ENCODE data around the gene TUBB4B.

TUBB4B gene

DNA sequence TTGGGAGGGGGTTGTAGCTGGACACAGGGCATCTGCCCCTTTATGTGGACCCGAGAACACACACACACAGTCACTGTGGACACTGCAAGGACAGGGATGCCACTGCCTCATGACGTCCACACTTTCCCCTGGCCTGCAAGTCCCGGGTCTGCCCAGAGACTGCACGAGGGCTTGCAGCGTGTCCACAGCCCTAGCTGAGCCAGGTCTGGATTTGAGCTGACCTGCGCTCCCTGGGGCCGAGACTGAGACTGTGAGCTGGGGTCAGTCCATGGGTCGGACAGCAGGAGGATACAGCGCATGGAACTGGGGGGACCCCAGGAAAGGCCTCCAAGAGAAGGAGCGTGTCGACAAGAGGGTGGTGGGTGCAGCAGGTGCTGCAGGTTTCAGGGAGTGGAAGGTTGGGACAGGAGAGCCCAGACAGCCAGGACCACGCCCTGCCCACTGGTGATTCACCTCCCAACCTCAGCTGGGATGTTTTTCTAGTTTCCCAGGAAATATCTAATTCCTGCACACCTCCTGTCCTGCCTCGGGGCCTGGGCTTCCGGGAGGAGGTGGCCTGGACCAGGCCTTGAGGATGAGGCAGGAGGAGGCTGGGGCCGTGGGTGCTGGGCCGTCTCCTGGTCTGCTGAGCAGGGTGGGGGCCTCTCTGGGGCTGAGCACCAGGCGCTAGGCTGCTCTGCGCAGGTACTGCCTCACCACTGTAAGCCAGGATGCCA is 14.6 kb upstream of the TUBB4B start:
- no peak for DNase-seq

DNA sequence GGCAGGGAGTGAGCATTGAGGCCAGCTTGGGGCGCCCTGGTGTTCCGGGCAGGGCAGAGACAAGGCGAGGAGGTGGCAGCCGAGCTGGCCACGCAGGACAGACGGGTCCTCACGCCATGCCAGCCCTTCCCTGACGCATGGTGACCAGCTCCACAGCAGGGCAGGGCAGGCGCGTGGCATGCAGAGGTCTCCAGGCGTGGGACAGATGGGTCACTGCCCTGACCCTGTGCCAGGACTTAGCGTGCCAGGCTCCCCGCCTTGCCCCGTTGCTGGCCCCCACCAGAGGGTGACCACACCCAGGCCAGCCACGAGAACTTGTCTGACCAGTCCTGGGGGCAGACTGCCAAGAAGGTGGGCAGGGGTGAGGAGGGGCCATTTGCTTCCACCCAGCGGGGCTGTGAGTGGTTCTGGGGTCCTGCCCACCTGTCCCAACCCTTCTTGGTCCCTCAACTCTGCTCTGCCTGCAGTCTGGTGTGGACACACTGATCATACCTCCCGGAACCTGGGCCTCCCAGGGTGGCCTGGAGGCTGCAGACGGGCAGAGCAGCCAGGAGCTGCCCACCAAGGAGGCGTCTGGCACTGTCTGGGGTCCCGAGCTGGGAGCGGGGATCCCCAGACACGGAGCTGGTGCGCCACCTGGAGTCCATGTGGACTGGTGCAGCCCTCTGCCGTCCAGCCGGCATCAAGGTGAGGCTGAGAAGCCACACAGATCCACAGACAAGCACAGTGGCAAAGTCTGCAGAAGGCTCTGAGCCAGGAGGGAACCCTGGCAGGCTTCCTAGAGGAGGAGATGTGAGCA is 13.8 kb upstream of the TUBB4B start, which contains the start of gene RNF224:
Gene RNF224 (plus strand): TSS at position 449 of the 799 bp plus-strand sequence. CDS start 834 bp downstream, outside the sequence.
- DNase-seq = peak; percentile 74

DNA sequence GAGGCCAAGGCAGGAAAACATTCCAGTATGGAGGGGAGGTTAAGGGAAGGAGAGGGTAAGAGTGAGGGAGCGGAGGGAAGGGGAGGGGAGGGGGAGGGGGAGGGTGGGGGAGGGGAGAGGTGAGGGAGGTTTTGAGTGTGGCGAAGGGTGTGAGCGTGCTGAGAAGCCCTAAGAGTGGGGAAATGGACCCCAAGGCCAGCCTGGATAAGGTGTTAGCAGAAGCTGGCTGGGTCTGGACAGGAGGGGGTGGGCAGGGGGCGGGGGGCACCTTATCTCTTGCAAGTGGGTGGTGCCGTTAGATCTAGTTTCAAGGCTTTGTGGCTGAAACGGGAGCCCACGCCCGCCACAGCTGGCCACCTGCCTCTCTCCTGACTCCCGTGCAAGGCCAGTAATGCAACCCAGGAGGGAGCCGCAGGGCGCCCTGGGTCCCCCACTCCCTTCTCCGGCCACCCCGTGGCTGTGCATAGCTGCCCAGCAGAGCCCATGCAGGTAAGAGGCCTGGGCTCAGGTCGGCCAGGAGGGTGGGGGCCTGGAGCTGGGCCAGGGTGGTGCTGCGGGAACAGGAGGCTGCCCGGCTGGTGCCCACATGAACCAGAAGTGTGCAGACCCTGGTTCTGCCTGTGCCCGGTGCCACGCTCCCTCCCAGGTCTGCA is 13.1 kb upstream of the TUBB4B start:
- DNase-seq = no peak

DNA sequence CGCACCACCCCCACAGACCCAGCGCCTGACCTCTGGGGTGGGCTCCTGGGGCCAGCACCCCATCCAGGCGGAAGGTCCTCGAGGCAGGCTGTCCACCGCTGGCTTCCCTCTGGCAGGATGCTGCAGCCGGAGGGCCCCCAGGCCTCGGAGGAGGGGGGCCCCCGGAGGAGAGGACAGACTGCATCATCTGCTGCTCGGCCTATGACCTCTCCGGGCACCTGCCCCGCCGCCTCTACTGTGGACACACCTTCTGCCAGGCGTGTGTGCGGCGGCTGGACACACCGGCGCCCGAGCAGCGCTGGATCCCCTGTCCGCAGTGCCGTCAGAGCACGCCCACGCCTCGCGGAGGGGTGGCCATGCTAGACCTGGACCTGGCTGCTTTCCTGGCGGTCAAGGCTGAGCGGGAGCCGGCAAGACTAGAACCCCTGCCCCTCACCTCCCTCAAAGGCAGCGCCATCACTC is 12.6 kb upstream of the TUBB4B start:
- no peak for DNase-seq

DNA sequence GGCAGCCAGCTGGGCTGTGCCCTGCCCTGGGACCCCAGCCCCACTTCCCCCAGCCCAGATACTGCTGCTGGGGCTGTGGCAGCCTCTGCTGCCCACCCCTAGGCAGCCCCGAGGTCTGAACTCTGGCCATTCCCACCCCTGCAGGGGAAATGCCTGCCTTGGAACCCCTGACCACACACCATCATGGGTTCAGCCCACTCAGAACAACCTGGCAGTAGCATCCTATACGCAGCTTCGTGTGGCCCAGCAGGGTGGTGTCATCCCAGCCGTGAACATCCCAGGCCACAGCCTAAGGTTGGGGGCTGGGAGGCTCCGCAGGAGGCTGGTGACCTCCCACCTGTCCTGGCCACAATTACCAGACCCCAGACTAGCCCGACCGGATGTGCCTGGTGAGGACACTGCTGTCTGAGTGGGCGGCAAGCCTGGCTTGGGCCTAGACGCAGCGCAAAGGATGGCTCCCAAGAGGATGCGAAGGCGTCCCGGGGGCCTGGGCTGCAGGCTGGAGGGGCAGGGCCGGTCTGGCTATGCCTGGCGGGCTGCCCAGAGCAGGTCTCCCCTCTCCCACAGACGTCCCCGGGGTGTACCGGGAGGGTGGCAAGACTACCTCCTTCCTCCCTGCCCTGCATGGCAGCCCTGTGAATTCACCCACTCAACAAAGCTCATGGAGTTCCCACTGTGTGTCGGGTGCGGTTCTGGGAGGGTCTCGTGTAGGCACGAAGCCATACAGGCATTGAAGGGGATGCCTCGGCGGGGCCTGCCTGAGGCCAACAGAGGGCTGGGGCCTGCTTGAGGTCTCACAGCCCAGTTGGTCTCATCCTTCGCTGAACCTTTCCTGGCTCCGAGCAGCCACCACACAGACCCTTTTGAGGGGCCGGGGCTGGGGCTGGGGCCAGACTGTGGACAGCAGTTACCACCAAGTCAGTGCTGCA is 11.9 kb upstream of the TUBB4B start:
- no peak for DNase-seq

DNA sequence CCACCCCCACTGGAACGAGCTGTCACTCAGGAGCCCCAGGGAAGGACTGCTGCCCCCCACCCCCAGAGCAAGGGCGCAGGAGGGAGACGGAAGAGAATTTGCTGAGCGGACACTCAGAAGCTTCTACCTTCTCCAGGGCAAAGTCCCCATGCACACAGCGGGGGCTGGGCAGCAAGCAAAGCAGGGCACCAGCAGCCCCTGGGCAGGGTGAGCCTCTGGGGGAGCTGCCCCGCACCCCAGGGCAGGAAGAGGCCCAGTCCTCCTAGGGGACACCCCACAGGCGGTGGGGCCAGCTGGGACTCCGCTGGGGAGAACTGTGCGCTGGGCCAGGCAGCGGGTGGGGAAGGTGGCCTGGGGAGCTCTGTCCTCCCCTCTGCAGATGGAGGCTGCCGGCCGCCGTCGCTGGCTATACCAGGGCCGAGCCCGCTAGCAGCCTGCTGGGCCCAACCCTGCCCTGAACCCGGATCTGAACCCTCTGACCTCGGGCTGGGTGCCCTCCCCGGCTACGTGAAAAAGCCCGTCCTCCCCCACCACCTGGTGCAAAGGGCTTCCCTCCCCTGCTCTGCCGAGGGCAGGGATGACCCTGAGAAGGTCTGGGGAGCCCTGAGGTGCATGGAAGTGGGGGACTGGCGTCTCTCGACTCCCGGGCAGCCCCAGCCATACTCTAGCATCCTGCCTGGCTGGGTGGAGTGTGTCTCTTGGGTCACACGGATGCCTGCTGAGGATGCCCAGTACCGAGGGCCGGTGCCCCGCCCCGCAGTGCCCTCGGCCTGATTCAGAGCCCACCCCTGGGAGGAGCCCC is 11.0 kb upstream of the TUBB4B start:
- no peak for DNase-seq

DNA sequence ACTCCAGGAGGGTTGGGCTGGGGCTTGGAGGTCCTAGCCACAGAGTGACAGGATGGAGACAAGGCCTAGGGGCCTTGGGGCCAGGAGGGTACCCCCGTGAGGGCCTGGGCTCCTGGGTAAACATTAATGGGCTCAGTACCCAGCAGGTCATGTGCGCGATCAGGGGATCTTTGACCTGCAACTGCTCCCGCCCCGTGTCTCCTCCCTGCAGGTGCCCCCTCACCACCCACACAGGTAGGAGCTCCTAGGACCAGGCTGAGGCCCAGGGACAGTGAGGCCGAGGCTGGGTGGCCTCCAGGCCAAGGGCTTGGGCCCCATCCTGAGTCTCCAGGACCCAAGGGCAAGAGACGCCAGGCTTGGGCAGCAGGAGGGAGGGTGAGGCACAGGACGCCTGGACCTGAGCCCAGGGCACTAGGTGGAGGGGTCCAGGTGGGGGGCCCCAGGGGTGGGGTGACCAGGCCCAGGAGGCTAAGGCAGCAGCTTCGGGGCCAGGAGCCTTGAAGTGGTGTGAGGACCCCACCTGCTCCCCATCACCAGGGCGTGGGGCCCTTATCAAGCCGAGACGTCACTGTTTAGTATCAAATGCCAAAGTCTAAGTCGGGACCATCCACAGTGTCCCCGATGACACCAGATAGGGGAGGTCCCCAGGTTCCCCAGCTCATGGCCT is 10.2 kb upstream of the TUBB4B start, which contains the start of gene SLC34A3:
Gene SLC34A3 (plus strand): TSS at position 197 of the 667 bp plus-strand sequence. CDS start 802 bp downstream, outside the sequence.
- no peak for DNase-seq

DNA sequence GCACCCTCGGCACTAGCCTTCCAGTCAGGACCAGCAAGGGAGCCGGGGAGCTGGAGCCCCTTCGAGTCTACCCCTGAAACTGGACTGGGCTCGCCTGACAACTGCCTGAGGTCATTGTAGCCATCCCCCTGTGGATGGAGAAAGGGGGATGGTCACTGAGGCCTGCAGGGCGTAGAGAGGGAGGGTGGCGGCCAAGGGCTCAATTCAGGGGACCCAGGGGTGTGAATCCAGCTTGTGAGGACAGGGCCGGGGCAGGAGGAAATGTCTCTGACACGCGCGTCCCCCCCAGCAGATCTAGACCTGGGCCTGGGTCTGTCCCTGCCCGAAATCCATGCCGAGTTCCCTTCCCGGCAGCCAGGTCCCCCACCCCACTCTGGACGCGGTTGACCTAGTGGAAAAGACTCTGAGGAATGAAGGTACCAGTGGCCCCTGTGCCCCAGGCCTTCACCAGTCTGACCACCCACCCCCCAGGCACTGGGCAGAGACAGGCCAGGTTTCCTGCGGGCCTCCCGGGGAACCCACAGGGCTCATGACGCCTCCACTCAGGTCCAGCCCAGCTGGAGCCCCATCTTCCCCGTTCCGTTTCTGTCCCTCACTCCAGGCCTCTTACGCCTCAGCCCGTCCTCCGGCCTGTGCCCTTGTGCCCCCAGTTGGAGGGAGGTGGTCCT is 9.6 kb upstream of the TUBB4B start:
- DNase-seq = no peak

DNA sequence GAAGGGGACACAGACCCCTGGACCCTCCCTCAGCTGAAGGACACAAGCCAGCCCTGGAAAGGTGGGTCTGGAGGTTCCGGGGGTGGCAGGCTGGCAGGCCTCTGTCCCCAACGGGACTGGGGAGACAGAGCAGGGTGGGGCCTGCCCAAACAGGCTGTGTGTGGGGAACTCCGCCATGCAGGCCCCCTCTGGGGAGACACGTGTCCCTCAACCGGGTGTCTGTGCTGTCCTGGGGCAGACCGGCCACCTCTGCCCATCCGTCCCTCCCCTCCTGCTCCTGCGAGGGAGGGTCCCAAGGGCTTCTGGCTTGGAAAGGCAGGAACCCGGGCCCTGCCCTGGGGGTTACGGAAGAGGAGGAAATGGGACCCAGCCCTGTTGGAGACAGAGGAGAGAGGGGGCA is 9.0 kb upstream of the TUBB4B start:
- no peak for DNase-seq

DNA sequence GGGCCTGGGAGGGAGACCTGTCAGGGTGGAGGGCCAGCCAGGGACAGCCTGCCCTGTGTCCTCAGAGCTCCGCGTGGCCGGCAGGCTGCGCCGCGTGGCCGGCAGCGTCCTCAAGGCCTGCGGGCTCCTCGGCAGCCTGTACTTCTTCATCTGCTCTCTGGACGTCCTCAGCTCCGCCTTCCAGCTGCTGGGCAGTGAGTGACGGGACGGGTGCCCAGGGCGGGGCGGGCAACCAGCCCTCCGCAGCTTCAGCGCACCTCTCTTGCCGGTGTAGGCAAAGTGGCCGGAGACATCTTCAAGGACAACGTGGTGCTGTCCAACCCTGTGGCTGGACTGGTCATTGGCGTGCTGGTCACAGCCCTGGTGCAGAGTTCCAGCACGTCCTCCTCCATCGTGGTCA is 8.6 kb upstream of the TUBB4B start:
- no peak for DNase-seq

DNA sequence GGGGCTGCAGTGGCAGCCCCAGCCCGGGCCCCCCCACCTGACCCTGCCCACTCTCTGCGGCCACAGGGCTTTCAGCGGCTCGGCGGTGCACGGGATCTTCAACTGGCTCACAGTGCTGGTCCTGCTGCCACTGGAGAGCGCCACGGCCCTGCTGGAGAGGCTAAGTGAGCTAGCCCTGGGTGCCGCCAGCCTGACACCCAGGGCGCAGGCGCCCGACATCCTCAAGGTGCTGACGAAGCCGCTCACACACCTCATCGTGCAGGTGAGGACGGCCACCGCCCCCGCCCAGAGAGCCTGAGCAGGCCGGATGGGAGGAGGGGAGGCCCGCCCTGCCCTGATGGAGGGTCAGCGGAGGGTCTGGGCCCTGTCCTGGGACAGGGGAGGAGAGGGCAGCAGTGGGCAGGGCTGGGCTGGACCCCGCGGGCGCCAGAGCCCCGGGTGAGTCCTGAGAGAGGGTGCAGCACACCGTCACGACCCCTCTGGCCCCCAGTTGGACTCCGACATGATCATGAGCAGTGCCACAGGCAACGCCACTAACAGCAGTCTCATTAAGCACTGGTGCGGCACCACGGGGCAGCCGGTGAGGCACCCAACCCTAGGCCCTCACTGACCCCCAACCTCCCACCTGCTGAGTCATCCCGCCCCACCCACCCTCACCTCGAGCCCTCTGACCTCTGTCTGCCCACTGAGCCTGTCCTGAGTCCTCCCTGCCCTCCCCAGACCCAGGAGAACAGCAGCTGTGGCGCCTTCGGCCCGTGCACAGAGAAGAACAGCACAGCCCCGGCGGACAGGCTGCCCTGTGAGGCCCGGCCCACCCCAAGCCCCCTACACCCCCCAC is 7.7 kb upstream of the TUBB4B start:
- no peak for DNase-seq

DNA sequence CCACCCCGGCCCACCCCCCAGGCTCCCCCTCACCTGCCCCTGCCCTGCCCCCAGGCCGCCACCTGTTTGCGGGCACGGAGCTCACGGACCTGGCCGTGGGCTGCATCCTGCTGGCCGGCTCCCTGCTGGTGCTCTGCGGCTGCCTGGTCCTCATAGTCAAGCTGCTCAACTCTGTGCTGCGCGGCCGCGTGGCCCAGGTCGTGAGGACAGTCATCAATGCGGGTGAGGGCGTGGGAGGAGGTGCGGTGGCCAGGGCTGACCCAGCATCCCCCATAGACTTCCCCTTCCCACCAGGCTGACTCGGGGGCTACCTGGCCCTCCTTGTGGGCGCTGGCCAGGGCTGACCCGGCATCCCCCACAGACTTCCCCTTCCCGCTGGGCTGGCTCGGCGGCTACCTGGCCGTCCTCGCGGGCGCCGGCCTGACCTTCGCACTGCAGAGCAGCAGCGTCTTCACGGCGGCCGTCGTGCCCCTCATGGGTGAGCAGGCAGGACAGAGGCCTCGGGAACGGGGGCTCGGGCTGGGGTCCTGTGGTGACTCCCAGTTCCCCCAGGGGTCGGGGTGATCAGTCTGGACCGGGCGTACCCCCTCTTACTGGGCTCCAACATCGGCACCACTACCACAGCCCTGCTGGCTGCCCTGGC is 6.9 kb upstream of the TUBB4B start:
- no peak for DNase-seq

DNA sequence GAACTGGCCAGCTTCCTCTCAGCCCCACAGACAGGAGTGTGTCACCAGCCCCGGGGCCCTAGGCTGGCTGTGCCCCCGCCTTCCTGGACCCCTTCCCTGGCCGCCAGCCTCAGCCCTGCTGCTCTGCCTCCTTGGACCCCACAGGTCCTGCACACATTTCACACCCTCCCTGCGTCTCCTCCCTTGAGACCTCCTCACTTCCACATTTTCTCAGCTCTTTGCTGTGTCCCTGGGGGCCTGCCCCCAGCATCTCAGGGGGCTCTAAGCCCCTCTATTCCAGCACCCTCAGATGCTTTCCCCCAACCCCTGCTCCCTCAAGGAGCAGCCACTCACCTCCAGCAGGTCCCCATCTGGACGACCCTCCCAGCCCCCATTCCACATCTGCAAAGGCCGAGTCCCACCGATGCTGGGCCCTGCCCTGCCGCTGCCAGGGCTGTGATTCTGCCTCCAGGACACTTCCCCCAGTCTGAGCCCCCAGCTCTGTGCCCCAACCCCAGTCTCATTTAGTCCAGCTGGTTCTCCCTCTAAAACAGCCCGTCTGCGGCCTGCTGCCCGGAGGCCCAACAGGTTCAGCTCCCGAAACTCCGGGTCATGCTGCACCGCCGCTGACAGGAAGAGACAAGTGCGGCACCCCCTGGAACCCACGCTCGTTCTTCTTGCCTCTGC is 6.2 kb upstream of the TUBB4B start:
- DNase-seq = no peak

DNA sequence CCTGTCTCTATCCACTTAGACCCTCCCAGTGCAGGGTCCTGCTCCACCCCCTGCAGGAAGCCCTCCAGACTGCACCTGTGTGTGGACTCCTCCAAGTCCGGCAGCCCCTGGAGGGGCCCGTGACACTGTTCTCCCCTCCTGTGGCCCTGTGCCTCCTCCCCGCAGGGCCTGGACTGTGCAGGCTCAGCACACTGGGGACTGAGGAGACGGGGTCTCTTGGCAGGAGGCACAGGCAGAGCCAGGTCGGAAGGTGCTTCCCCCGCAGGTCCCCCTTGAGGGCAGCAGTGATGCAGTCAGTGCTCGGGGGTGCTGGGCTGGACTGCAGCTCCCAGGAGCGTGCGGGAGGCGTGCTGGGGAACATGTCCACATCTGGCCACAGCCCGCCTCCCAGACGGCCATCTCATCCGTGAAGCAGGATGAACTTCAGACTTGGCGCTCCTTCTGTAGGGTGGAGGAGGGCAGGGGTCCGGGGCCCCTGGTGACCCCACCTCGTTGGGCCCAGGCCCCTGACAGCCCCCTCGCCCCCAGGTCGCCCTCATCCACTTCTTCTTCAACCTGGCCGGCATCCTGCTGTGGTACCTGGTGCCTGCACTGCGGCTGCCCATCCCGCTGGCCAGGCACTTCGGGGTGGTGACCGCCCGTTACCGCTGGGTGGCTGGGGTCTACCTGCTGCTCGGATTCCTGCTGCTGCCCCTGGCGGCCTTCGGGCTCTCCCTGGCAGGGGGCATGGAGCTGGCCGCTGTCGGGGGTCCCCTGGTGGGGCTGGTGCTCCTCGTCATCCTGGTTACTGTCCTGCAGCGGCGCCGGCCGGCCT is 5.5 kb upstream of the TUBB4B start:
- no peak for DNase-seq

DNA sequence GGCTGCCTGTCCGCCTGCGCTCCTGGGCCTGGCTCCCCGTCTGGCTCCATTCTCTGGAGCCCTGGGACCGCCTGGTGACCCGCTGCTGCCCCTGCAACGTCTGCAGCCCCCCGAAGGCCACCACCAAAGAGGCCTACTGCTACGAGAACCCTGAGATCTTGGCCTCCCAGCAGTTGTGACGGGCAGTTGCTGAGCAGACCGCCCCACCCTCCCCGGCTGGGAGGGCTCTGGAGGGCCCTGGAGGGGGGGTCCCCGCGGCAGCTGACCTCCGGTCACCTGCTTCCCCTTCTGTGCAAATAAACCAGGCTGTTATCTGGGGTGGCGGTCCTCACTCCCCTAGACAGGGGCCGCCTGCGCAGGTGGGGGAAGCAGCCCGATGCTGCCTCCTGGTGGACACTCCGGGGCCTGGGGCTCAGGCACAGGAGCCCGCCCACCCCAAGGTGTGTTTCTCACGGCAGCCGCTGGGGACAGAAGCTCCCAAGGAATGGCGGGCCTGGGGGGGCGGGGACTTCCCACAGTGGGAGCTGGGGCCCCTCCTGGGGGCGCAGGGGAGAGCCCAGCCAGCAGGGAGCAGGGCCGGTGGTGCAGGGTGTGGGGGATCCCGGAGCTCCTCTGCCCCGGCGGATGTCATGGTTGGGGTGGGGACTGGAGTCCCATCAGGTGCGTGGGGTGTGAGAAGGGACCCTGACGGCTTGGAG is 4.7 kb upstream of the TUBB4B start:
- DNase-seq = peak; percentile 88

DNA sequence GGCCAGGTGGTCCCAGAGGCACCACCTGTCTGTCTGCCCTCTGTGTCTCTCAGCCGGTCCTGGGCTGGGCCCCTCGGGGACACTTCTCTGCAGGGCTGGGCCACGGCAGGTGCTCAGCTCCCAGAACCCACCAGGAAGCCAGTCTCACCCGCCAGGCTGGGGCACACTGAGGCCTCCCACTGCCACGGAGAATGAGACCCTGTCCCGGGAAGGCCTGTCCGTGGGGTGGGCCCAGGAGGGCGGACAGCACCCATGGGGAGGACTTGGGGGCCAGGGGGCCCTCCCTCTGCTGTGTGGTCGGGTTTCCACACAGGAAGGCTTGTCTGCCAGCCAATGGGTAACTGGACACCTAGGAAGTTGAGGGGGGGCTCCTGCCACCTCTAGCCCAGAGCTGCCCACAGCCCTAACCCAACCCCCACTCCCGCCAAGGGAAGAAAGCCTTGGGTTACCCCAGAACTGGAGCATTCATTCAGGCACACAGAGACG is 4.1 kb upstream of the TUBB4B start:
- no peak for DNase-seq

Data from effector CD8-positive, alpha-beta T cell (primary cell).